Neural progenitor cell (in vitro differentiated cells): Measurements from ENCODE around the gene C16orf86. TPM values are rescaled to one million over a fixed set of nuclear protein-coding genes. Genes with fewer than 3 reads are reported as not detected.

Experiments
- DNase-seq: peaks from one replicate; pipeline ENCODE4 v3.0.0-alpha.2; 2016; ENCODE audit warnings: low spot score
- H2AFZ ChIP-seq: fragments of 200-600 bp; sonication (generic); replicated peaks from 2 replicates; pipeline ENCODE4 v1.6.1; 2016; ENCODE audit warnings: antibody characterized with exemption
- H3F3A ChIP-seq: fragments of 200-600 bp; sonication (generic); 2 replicates; pipeline ENCODE4 v1.6.1; 2016; ENCODE audit warnings: antibody characterized with exemption, low read depth
- H3K27ac ChIP-seq: fragments of 200-600 bp; sonication (generic); 2 replicates; pipeline ENCODE4 v1.5.1; 2016; ENCODE audit warnings: mild to moderate bottlenecking
- H3K27me3 ChIP-seq: fragments of 200-600 bp; sonication (generic); 2 replicates; pipeline ENCODE4 v1.6.1; 2016; ENCODE audit warnings: mild to moderate bottlenecking, moderate library complexity
- H3K36me3 ChIP-seq: fragments of 200-600 bp; sonication (generic); 2 replicates; pipeline ENCODE4 v1.5.1; 2016
- H3K4me1 ChIP-seq: fragments of 200-600 bp; sonication (generic); 2 replicates; pipeline ENCODE4 v1.6.1; 2016; ENCODE audit warnings: mixed run types
- H3K4me2 ChIP-seq: fragments of 200-600 bp; sonication (generic); 2 replicates; pipeline ENCODE4 v1.6.1; 2016
- H3K4me3 ChIP-seq: fragments of 200-600 bp; sonication (generic); 2 replicates; pipeline ENCODE4 v1.5.1; 2016
- H3K79me2 ChIP-seq: fragments of 200-600 bp; sonication (generic); 2 replicates; pipeline ENCODE4 v1.6.1; 2016; ENCODE audit warnings: low read depth
- H3K9ac ChIP-seq: fragments of 200-600 bp; sonication (generic); 2 replicates; pipeline ENCODE4 v1.6.1; 2016
- H3K9me3 ChIP-seq: fragments of 200-600 bp; sonication (generic); 2 replicates; pipeline ENCODE4 v1.5.1; 2016; ENCODE audit warnings: low read depth
- H4K20me1 ChIP-seq: fragments of 200-600 bp; sonication (generic); 2 replicates; pipeline ENCODE4 v1.6.1; 2016; ENCODE audit warnings: low read depth
- H3K27ac Mint-ChIP-seq: 3 replicates; pipeline ENCODE4 v1.8.0; 2021; ENCODE audit warnings: mixed read lengths
- H3K27me3 Mint-ChIP-seq: 2 replicates; pipeline ENCODE4 v1.8.0; 2022; ENCODE audit warnings: low read depth, mild to moderate bottlenecking, inconsistent platforms, moderate library complexity, mixed read lengths; ENCODE audit not compliant: insufficient read depth
- H3K36me3 Mint-ChIP-seq: 3 replicates; pipeline ENCODE4 v1.8.0; 2021; ENCODE audit warnings: mixed read lengths
- H3K4me1 Mint-ChIP-seq: 3 replicates; pipeline ENCODE4 v1.8.0; 2021; ENCODE audit warnings: mixed read lengths
- H3K4me3 Mint-ChIP-seq: 3 replicates; pipeline ENCODE4 v1.8.0; 2021; ENCODE audit warnings: mild to moderate bottlenecking, moderate library complexity, mixed read lengths
- H3K9me3 Mint-ChIP-seq: 3 replicates; pipeline ENCODE4 v1.8.0; 2020; ENCODE audit warnings: mixed read lengths
- CTCF ChIP-seq: fragments of 200-600 bp; sonication (generic); IDR thresholded peaks from 2 replicates; pipeline ENCODE4 v1.5.1; 2017; ENCODE audit warnings: antibody characterized with exemption, mild to moderate bottlenecking
- EZH2 ChIP-seq: fragments of 200-600 bp; sonication (generic); IDR thresholded peaks from 2 replicates; pipeline ENCODE4 v1.6.1; 2017; ENCODE audit warnings: antibody characterized with exemption, mild to moderate bottlenecking, moderate library complexity
- EZH2phosphoT487 ChIP-seq: fragments of 200-600 bp; sonication (generic); IDR thresholded peaks from 2 replicates; pipeline ENCODE4 v1.6.1; 2017; ENCODE audit warnings: antibody characterized with exemption
- total RNA-seq: library from RNA; depleted of rRNA; stranded (reverse); fragments of >200 nt; gene quantifications from 2 replicates; pipeline ENCODE4 v1.2.3, GENCODE V29; 2015; ENCODE audit warnings: low replicate concordance

Gene C16orf86
- total RNA-seq, 1 donor from 2014 or later, result 0.24 TPM

GRCh38 chr16:67663877-67664222, 2.8 kb upstream of the C16orf86 start:
- Histone ChIP-seq H3K9me3 (no peaks in the 10 kb centered on the region), H2AFZ (no peak overlapping the region), H3K4me3 (no peak overlapping the region), H3K4me2 (no peak overlapping the region), H3K36me3 (no peaks in the 10 kb centered on the region), H3K9ac (no peak overlapping the region), H3F3A (peaks cover 38% of the 10 kb centered on the region), H3K4me1 (peaks cover 22% of the 10 kb centered on the region), H3K27ac (no peak overlapping the region), H4K20me1 (peaks cover 64% of the 10 kb centered on the region), H3K79me2 (peaks cover 6% of the 10 kb centered on the region), H3K27me3 (peaks cover 8% of the 10 kb centered on the region)
- Mint-ChIP-seq H3K4me1 (peaks cover 31% of the 10 kb centered on the region), H3K9me3 (no peaks in the 10 kb centered on the region), H3K36me3 (peaks cover 10% of the 10 kb centered on the region), H3K27me3 (peaks cover 4% of the 10 kb centered on the region), H3K27ac (no peak overlapping the region), H3K4me3 (peak overlapping the region; percentile 69)
- no peak for TF ChIP-seq CTCF
- TF ChIP-seq EZH2phosphoT487, result no peak
- no peak for TF ChIP-seq EZH2
- DNase-seq, result no peak

- Histone ChIP-seq H2AFZ (no peak overlapping the region), H3K36me3 (no peaks in the 10 kb centered on the region), H3K4me1 (peaks cover 20% of the 10 kb centered on the region), H3K27ac (no peak overlapping the region), H3K4me3 (no peak overlapping the region), H3K27me3 (peaks cover 8% of the 10 kb centered on the region), H3K79me2 (peaks cover 2% of the 10 kb centered on the region), H3K9ac (no peak overlapping the region), H3K4me2 (no peak overlapping the region), H4K20me1 (peaks cover 60% of the 10 kb centered on the region), H3F3A (peaks cover 38% of the 10 kb centered on the region), H3K9me3 (no peaks in the 10 kb centered on the region)
- DNase-seq, result no peak
- H3K9me3 Mint-ChIP-seq, result no peaks in the 10 kb centered on the region
- H3K4me1 Mint-ChIP-seq, result peaks cover 32% of the 10 kb centered on the region
- no peak for TF ChIP-seq EZH2phosphoT487
- no peak for TF ChIP-seq CTCF
- H3K4me3 Mint-ChIP-seq, result peak overlapping the region; percentile 69
- H3K27ac Mint-ChIP-seq, result peak overlapping the region; percentile 7
- peaks cover 4% of the 10 kb centered on the region for H3K27me3 Mint-ChIP-seq
- peaks cover 10% of the 10 kb centered on the region for H3K36me3 Mint-ChIP-seq
Measured at GRCh38 chr16:67664258-67664657, 2.4 kb upstream of the C16orf86 start.

GRCh38 chr16:67664871-67665270, 1.7 kb upstream of the C16orf86 start:
- H3K9ac ChIP-seq, result no peak overlapping the region
- H3K36me3 ChIP-seq, result no peaks in the 10 kb centered on the region
- H3F3A ChIP-seq, result peaks cover 38% of the 10 kb centered on the region
- TF ChIP-seq EZH2phosphoT487 (no peak), CTCF (no peak), EZH2 (no peak)
- Mint-ChIP-seq H3K4me3 (peak overlapping the region; percentile 85), H3K4me1 (peaks cover 32% of the 10 kb centered on the region), H3K9me3 (no peaks in the 10 kb centered on the region), H3K27ac (no peak overlapping the region), H3K36me3 (peaks cover 10% of the 10 kb centered on the region), H3K27me3 (peaks cover 6% of the 10 kb centered on the region)
- no peak overlapping the region for H3K27ac ChIP-seq
- no peaks in the 10 kb centered on the region for H3K79me2 ChIP-seq
- H3K4me2 ChIP-seq, result no peak overlapping the region
- H3K9me3 ChIP-seq, result no peaks in the 10 kb centered on the region
- H3K27me3 ChIP-seq, result peaks cover 8% of the 10 kb centered on the region
- H3K4me3 ChIP-seq, result no peak overlapping the region
- DNase-seq, result no peak
- peaks cover 57% of the 10 kb centered on the region for H4K20me1 ChIP-seq
- peaks cover 18% of the 10 kb centered on the region for H3K4me1 ChIP-seq
- no peak overlapping the region for H2AFZ ChIP-seq
